NCI-H1694 (cell line): Measurements from ENCODE around the gene RBL2.
"Not testable (repeated sequence)": the region's sequence is repeated elsewhere in the genome, so short reads cannot be mapped to it uniquely, and the experiment has no call there.

ENCODE experiments used
- DNase-seq: peaks from one replicate; lab custom pipeline; 2025; lab: John Stamatoyannopoulos, UW

RBL2 gene

GRCh38 chr16:53539759-53540718, 105.8 kb downstream of the RBL2 start:
- DNase-seq = not testable (repeated sequence)
